Measurements from ENCODE around the gene SHMT2. TPM values are rescaled to one million over a fixed set of nuclear protein-coding genes. Genes with fewer than 3 reads are reported as not detected.

The SHMT2 gene
- total RNA-seq, 1 experiment from 2014 or later = 297 TPM

DNA sequence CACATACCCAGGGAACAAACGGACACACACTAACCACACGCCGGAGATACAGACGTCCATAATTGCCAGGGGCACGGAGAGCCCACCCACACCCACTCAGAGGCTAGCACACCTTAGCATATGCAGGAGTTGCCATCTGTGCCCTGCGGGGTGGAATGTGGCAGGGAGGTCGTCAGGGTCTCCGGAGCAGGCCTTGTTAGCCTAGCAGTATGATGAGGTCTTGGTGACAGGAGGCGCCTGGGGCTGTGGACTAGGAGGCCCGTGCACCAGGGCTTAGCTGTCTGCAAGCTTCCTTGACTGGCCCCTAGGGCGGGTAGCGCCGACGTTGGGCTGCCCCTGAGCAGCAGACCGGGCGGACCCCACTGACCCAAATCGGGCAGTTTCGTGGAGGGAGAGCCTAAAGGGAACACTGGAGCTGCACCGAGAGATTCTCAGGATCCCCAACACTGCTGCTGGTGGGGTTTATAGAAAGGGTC, 11.5 kb downstream of the SHMT2 start (continued):
- TF ChIP-seq ZNF219 (CRISPR knock-in tag; IDR thresholded peaks at IDR 0.05; ENCODE audit: borderline replicate concordance) = no peak
- TF ChIP-seq IRF2 (CRISPR knock-in tag; IDR thresholded peaks at IDR 0.05; ENCODE audit: borderline replicate concordance, low read depth) = no peak
- TF ChIP-seq, protein P1, sequence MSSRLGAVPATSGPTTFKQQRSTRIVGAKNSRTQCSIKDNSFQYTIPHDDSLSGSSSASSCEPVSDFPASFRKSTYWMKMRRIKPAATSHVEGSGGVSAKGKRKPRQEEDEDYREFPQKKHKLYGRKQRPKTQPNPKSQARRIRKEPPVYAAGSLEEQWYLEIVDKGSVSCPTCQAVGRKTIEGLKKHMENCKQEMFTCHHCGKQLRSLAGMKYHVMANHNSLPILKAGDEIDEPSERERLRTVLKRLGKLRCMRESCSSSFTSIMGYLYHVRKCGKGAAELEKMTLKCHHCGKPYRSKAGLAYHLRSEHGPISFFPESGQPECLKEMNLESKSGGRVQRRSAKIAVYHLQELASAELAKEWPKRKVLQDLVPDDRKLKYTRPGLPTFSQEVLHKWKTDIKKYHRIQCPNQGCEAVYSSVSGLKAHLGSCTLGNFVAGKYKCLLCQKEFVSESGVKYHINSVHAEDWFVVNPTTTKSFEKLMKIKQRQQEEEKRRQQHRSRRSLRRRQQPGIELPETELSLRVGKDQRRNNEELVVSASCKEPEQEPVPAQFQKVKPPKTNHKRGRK (CRISPR knock-in tag; IDR thresholded peaks at IDR 0.05; ENCODE audit: borderline replicate concordance) = no peak
- no peak for TF ChIP-seq ZNF671 (CRISPR knock-in tag; IDR thresholded peaks at IDR 0.05)
- no peak for TF ChIP-seq MXD4 (CRISPR knock-in tag; IDR thresholded peaks at IDR 0.05; ENCODE audit: borderline replicate concordance)
- TF ChIP-seq, protein P2, sequence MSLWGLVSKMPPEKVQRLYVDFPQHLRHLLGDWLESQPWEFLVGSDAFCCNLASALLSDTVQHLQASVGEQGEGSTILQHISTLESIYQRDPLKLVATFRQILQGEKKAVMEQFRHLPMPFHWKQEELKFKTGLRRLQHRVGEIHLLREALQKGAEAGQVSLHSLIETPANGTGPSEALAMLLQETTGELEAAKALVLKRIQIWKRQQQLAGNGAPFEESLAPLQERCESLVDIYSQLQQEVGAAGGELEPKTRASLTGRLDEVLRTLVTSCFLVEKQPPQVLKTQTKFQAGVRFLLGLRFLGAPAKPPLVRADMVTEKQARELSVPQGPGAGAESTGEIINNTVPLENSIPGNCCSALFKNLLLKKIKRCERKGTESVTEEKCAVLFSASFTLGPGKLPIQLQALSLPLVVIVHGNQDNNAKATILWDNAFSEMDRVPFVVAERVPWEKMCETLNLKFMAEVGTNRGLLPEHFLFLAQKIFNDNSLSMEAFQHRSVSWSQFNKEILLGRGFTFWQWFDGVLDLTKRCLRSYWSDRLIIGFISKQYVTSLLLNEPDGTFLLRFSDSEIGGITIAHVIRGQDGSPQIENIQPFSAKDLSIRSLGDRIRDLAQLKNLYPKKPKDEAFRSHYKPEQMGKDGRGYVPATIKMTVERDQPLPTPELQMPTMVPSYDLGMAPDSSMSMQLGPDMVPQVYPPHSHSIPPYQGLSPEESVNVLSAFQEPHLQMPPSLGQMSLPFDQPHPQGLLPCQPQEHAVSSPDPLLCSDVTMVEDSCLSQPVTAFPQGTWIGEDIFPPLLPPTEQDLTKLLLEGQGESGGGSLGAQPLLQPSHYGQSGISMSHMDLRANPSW (CRISPR knock-in tag; conservative IDR thresholded peaks at IDR 0.05; ENCODE audit: low read depth) = no peak
- TF ChIP-seq, protein P3, sequence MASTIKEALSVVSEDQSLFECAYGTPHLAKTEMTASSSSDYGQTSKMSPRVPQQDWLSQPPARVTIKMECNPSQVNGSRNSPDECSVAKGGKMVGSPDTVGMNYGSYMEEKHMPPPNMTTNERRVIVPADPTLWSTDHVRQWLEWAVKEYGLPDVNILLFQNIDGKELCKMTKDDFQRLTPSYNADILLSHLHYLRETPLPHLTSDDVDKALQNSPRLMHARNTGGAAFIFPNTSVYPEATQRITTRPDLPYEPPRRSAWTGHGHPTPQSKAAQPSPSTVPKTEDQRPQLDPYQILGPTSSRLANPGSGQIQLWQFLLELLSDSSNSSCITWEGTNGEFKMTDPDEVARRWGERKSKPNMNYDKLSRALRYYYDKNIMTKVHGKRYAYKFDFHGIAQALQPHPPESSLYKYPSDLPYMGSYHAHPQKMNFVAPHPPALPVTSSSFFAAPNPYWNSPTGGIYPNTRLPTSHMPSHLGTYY (CRISPR knock-in tag; IDR thresholded peaks at IDR 0.05) = no peak
- TF ChIP-seq NR1H2 (CRISPR knock-in tag; IDR thresholded peaks at IDR 0.05) = no peak
- no peak for TF ChIP-seq FOXJ3 (CRISPR knock-in tag; IDR thresholded peaks at IDR 0.05; ENCODE audit: borderline replicate concordance)
- TF ChIP-seq, protein P4, sequence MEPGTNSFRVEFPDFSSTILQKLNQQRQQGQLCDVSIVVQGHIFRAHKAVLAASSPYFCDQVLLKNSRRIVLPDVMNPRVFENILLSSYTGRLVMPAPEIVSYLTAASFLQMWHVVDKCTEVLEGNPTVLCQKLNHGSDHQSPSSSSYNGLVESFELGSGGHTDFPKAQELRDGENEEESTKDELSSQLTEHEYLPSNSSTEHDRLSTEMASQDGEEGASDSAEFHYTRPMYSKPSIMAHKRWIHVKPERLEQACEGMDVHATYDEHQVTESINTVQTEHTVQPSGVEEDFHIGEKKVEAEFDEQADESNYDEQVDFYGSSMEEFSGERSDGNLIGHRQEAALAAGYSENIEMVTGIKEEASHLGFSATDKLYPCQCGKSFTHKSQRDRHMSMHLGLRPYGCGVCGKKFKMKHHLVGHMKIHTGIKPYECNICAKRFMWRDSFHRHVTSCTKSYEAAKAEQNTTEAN (CRISPR knock-in tag; IDR thresholded peaks at IDR 0.05) = no peak

DNA sequence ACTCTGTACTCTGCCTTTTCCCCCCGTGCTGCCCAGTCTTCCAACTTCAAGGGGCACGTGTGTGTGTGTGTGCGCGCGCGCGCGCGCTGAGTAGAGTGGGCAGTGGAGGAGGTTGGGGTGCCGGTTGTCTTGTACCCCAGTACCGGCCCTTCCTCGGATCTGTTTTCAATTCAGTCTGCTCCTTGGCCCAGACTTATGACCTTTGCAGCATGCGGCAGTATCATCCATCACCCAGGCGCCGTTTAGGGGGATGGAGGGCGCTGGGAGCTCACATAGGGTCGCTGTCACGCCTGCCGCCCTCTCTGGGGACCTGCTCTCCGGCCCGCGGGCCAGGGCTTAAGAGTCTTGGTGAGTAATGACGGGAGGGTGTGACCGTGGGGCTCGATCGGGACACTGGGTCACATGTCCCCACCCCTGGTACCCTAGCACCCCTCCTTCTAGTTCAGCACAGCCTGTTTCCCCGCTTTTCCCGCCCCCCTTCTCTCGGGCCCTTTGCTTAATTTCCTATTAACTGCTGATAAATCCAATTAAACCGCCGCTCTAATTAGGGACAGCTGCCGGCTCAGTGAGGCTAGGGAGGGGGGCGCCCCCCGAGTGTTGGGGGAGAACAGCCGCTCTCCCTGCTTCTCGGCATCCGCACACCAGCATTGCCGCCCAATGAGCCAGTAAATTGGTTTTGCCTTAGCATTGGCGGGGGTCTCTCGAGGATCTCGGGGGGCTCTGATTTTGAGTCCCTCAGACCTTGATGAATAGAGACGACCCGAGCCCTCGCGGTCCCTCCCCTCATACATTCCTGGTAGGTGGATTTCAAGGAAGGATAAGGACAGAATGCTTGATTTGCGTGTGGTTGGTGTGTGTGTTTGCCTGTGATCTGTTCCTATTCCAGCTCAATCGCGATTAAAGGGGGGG, 12.1 kb downstream of the SHMT2 start:
- ChIA-PET POLR2A (interaction anchor here (0.7 to 9.7 kb wide), 6 partner anchors 12 to 213 kb away, joined by 3 to 97 read pairs (median 12); partner anchors contain the start of genes INHBE, NXPH4 and SHMT2), CTCF (interaction anchor here (0.6 to 18.5 kb wide), 17 partner anchors 10 to 217 kb away, joined by 3 to 660 read pairs (median 10); partner anchors contain the start of genes GLI1, INHBE, LRP1 and NXPH4)
- Mint-ChIP-seq H3K9me3 (no peaks in the 10 kb centered on the region), H3K27me3 (ENCODE audit: low read depth) (peaks cover 77% of the 10 kb centered on the region), H3K36me3 (no peaks in the 10 kb centered on the region), H3K27ac (no peak overlapping the region), H3K4me3 (peak overlapping the region; percentile 84), H3K4me1 (peaks cover 64% of the 10 kb centered on the region)
- TF ChIP-seq ZNF396 (CRISPR knock-in tag; IDR thresholded peaks at IDR 0.05; ENCODE audit: borderline replicate concordance) = no peak
- no peak for TF ChIP-seq ZNF263 (CRISPR knock-in tag; IDR thresholded peaks at IDR 0.05; ENCODE audit: low read depth)
- TF ChIP-seq PRRX2 (CRISPR knock-in tag; IDR thresholded peaks at IDR 0.05) = no peak
- no peak for TF ChIP-seq IRF2 (CRISPR knock-in tag; IDR thresholded peaks at IDR 0.05; ENCODE audit: borderline replicate concordance, low read depth)
- no peak for TF ChIP-seq TEAD4 (CRISPR knock-in tag; IDR thresholded peaks at IDR 0.05)
- TF ChIP-seq SMAD3 (CRISPR knock-in tag; IDR thresholded peaks at IDR 0.05; ENCODE audit: borderline replicate concordance) = no peak
- no peak for TF ChIP-seq ELF4 (CRISPR knock-in tag; IDR thresholded peaks at IDR 0.05; ENCODE audit: low read depth)
- TF ChIP-seq MXD4 (CRISPR knock-in tag; IDR thresholded peaks at IDR 0.05; ENCODE audit: borderline replicate concordance) = no peak
- no peak for TF ChIP-seq FOXP1 (CRISPR knock-in tag; IDR thresholded peaks at IDR 0.05; ENCODE audit: borderline replicate concordance)
- peak; percentile 21 for DNase-seq (ENCODE audit: low spot score)
- ATAC-seq = no peak
